Smooth muscle cell (in vitro differentiated cells): ENCODE results near the gene CPPED1. TPM values are rescaled to one million over a fixed set of nuclear protein-coding genes. Genes with fewer than 3 reads are reported as not detected.

Experiments used
- DNase-seq: peaks from one replicate; lab custom pipeline; 2025; ENCODE audit not compliant: unreplicated experiment; lab: John Stamatoyannopoulos, UW
- H2AFZ ChIP-seq: fragments of 200-600 bp; sonication (generic); 2 replicates; pipeline ENCODE4 v1.6.0; 2016; ENCODE audit warnings: antibody characterized with exemption, low read depth, mild to moderate bottlenecking
- H3F3A ChIP-seq: fragments of 200-600 bp; sonication (generic); 2 replicates; pipeline ENCODE4 v1.6.0; 2017; ENCODE audit warnings: antibody characterized with exemption, low read depth
- H3K27ac ChIP-seq: fragments of 200-600 bp; sonication (generic); 2 replicates; pipeline ENCODE4 v1.5.1; 2016; ENCODE audit warnings: low read depth, mild to moderate bottlenecking
- H3K27me3 ChIP-seq: fragments of 200-600 bp; sonication (generic); 2 replicates; pipeline ENCODE4 v1.6.1; 2016; ENCODE audit warnings: low read depth, mild to moderate bottlenecking
- H3K36me3 ChIP-seq: fragments of 200-600 bp; sonication (generic); 2 replicates; pipeline ENCODE4 v1.5.1; 2016; ENCODE audit warnings: low read depth
- H3K4me1 ChIP-seq: fragments of 200-600 bp; sonication (generic); 2 replicates; pipeline ENCODE4 v1.5.1; 2016; ENCODE audit warnings: low read depth
- H3K4me2 ChIP-seq: fragments of 200-600 bp; sonication (generic); 2 replicates; pipeline ENCODE4 v1.6.0; 2016; ENCODE audit warnings: mild to moderate bottlenecking
- H3K4me3 ChIP-seq: fragments of 200-600 bp; sonication (generic); 2 replicates; pipeline ENCODE4 v1.5.1; 2016; ENCODE audit warnings: mild to moderate bottlenecking
- H3K79me2 ChIP-seq: fragments of 200-600 bp; sonication (generic); 2 replicates; pipeline ENCODE4 v1.6.0; 2016; ENCODE audit warnings: low read depth, mild to moderate bottlenecking
- H3K9ac ChIP-seq: fragments of 200-600 bp; sonication (generic); 2 replicates; pipeline ENCODE4 v1.6.0; 2016; ENCODE audit warnings: low read depth
- H3K9me3 ChIP-seq: fragments of 200-600 bp; sonication (generic); replicated peaks from 2 replicates; pipeline ENCODE4 v1.5.1; 2016; ENCODE audit warnings: low read depth
- H4K20me1 ChIP-seq: fragments of 200-600 bp; sonication (generic); 2 replicates; pipeline ENCODE4 v1.6.0; 2016; ENCODE audit warnings: low read depth
- CTCF ChIP-seq: fragments of 200-600 bp; sonication (generic); IDR thresholded peaks from 2 replicates; pipeline ENCODE4 v1.5.1; 2017; ENCODE audit warnings: borderline replicate concordance, mild to moderate bottlenecking, antibody characterized with exemption; ENCODE audit not compliant: insufficient read depth, poor library complexity, severe bottlenecking
- WGBS: methylation state at CpG from one replicate; pipeline ENCODE4 v1.1.7; 2016; ENCODE audit warnings: low lambda C conversion rate; 5-methylcytosine and 5-hydroxymethylcytosine counted together
- polyA plus RNA-seq: library from polyadenylated mRNA; unstranded; fragments of >200 nt; fragmentation: Nextera tagmentation; extraction: Ambion mirVana; gene quantifications from 2 replicates; pipeline ENCODE4 v1.2.1, GENCODE V29; 2016
- total RNA-seq: library from RNA; depleted of rRNA; stranded (reverse); fragments of >200 nt; gene quantifications from 2 replicates; pipeline ENCODE4 v1.2.3, GENCODE V29; 2014

Gene CPPED1
- 20.9 and 35.2 TPM in 2 replicates for total RNA-seq
- polyA plus RNA-seq, result 17.2 and 17.7 TPM in 2 replicates

GRCh38 chr16:12803203-12804093 lies at the start of gene CPPED1:
Gene CPPED1, minus strand, starts transcription at chr16:12803887. Its CDS starts 111 bp downstream, at chr16:12803776.
- H3K27me3 ChIP-seq, result no peaks in the 10 kb centered on the region
- H3K9ac ChIP-seq, result peak within 1 kb of the TSS; percentile 65
- 5% methylated on average over 50 of the region's 56 CpGs for WGBS
- no peaks in the 10 kb centered on the region for H3K36me3 ChIP-seq
- H3K79me2 ChIP-seq, result peaks cover 4% of the 10 kb centered on the region
- H3K4me2 ChIP-seq, result peak within 1 kb of the TSS; percentile 77
- no peak for TF ChIP-seq CTCF
- H3K4me1 ChIP-seq, result peaks cover 7% of the 10 kb centered on the region
- H2AFZ ChIP-seq, result peak within 1 kb of the TSS; percentile 60
- H3F3A ChIP-seq, result peaks cover 16% of the 10 kb centered on the region
- peak within 1 kb of the TSS; percentile 91 for H3K27ac ChIP-seq
- peak within 1 kb of the TSS; percentile 74 for H3K4me3 ChIP-seq
- no peaks in the 10 kb centered on the region for H4K20me1 ChIP-seq
- DNase-seq, result peak; percentile 84
- no peaks in the 10 kb centered on the region for H3K9me3 ChIP-seq

- Histone ChIP-seq H2AFZ (no peak overlapping the region), H3K79me2 (no peaks in the 10 kb centered on the region), H3K36me3 (no peaks in the 10 kb centered on the region), H3K9me3 (no peaks in the 10 kb centered on the region), H3F3A (no peaks in the 10 kb centered on the region), H3K27ac (no peak overlapping the region), H3K9ac (no peak overlapping the region), H3K4me2 (no peak overlapping the region), H3K4me3 (no peak overlapping the region), H3K4me1 (no peaks in the 10 kb centered on the region), H4K20me1 (no peaks in the 10 kb centered on the region), H3K27me3 (no peaks in the 10 kb centered on the region)
- WGBS, result 94% methylated on average over 2 of the region's 2 CpGs
- no peak for TF ChIP-seq CTCF
- no peak for DNase-seq
Observed at GRCh38 chr16:12850186-12850585, 46.5 kb upstream of the CPPED1 start.

- TF ChIP-seq CTCF, result no peak
- Histone ChIP-seq H3K27ac (no peak overlapping the region), H3K79me2 (no peaks in the 10 kb centered on the region), H3K9ac (no peak overlapping the region), H3K9me3 (no peaks in the 10 kb centered on the region), H3F3A (no peaks in the 10 kb centered on the region), H3K4me2 (no peak overlapping the region), H3K4me3 (no peak overlapping the region), H4K20me1 (no peaks in the 10 kb centered on the region), H2AFZ (no peak overlapping the region), H3K27me3 (no peaks in the 10 kb centered on the region), H3K4me1 (no peaks in the 10 kb centered on the region), H3K36me3 (no peaks in the 10 kb centered on the region)
- 83% methylated on average over 1 of the region's 1 CpG for WGBS
- no peak for DNase-seq
Observed at GRCh38 chr16:12846592-12846991, 42.9 kb upstream of the CPPED1 start.
